ENCODE measurements around the gene IGF2BP1. TPM values are rescaled to one million over a fixed set of nuclear protein-coding genes. Genes with fewer than 3 reads are reported as not detected.

IGF2BP1 gene
- total RNA-seq, 2 experiments from 2014 or later: not detected

GRCh38 chr17:49012769-49013255, 15.6 kb downstream of the IGF2BP1 start:
- peaks cover 81% of the 10 kb centered on the region for H3K27me3 Mint-ChIP-seq
- no peak for ATAC-seq (ENCODE audit: poor library complexity)
- DNase-seq: no peak
- Histone ChIP-seq H3K4me1 (ENCODE audit: insufficient read depth, low read length) (no peaks in the 10 kb centered on the region), H3K27ac (ENCODE audit: low read depth in 1 of 2, low read length in 2 of 2) (no peak overlapping the region), H3K36me3 (ENCODE audit: insufficient read depth, low read length) (no peaks in the 10 kb centered on the region), H3K27me3 (ENCODE audit: control insufficient read depth in 1 of 2, insufficient read depth in 2 of 2, low read length in 2 of 2) (peaks cover 26 to 58% of the 10 kb centered on the region in 2 experiments), H3K4me3 (ENCODE audit: low read length) (no peak overlapping the region), H3K9me3 (ENCODE audit: control insufficient read depth in 1 of 2, insufficient read depth in 1 of 2, low read length in 2 of 2) (peaks cover 0 to 5% of the 10 kb centered on the region in 2 experiments)
- POLR2A ChIA-PET: no interaction called here
- H3K4me3 Mint-ChIP-seq: no peak overlapping the region
- TF ChIP-seq CTCF (IDR thresholded peaks at IDR 0.05): no peak
- CTCF ChIA-PET: no interaction called here
- intact Hi-C loops (cut with DNase I, micrococcal nuclease): no loop called here
- H3K4me1 Mint-ChIP-seq (ENCODE audit: low read depth): no peaks in the 10 kb centered on the region
- H3K36me3 Mint-ChIP-seq (ENCODE audit: low read depth): no peaks in the 10 kb centered on the region
- no peaks in the 10 kb centered on the region for H3K9me3 Mint-ChIP-seq
- no peak overlapping the region for H3K27ac Mint-ChIP-seq

- Histone ChIP-seq H3K27ac (ENCODE audit: low read depth in 1 of 2, low read length in 2 of 2) (no peak overlapping the region), H3K27me3 (ENCODE audit: control insufficient read depth in 1 of 2, insufficient read depth in 2 of 2, low read length in 2 of 2) (peaks cover 27 to 59% of the 10 kb centered on the region in 2 experiments), H3K9me3 (ENCODE audit: control insufficient read depth in 1 of 2, insufficient read depth in 1 of 2, low read length in 2 of 2) (peaks cover 0 to 5% of the 10 kb centered on the region in 2 experiments), H3K4me1 (ENCODE audit: insufficient read depth, low read length) (no peaks in the 10 kb centered on the region), H3K36me3 (ENCODE audit: insufficient read depth, low read length) (no peaks in the 10 kb centered on the region), H3K4me3 (ENCODE audit: low read length) (no peak overlapping the region)
- ChIA-PET CTCF (no interaction called here), POLR2A (no interaction called here)
- ATAC-seq (ENCODE audit: poor library complexity) (no peak), DNase-seq (no peak)
- no peak overlapping the region for H3K27ac Mint-ChIP-seq
- H3K4me1 Mint-ChIP-seq (ENCODE audit: low read depth): no peaks in the 10 kb centered on the region
- no peaks in the 10 kb centered on the region for H3K9me3 Mint-ChIP-seq
- no peaks in the 10 kb centered on the region for H3K36me3 Mint-ChIP-seq (ENCODE audit: low read depth)
- peaks cover 81% of the 10 kb centered on the region for H3K27me3 Mint-ChIP-seq
- no peak overlapping the region for H3K4me3 Mint-ChIP-seq
- intact Hi-C loops (cut with DNase I, micrococcal nuclease): no loop called here
- no peak for TF ChIP-seq CTCF (IDR thresholded peaks at IDR 0.05)
Observed at GRCh38 chr17:49013311-49014213, 16.4 kb downstream of the IGF2BP1 start.

- no peak for TF ChIP-seq CTCF (IDR thresholded peaks at IDR 0.05)
- DNase-seq (no peak), ATAC-seq (ENCODE audit: poor library complexity) (no peak)
- Histone ChIP-seq H3K27ac (ENCODE audit: low read depth in 1 of 2, low read length in 2 of 2) (no peak overlapping the region), H3K36me3 (ENCODE audit: insufficient read depth, low read length) (no peaks in the 10 kb centered on the region), H3K4me1 (ENCODE audit: insufficient read depth, low read length) (no peaks in the 10 kb centered on the region), H3K27me3 (ENCODE audit: control insufficient read depth in 1 of 2, insufficient read depth in 2 of 2, low read length in 2 of 2) (peaks cover 33 to 59% of the 10 kb centered on the region in 2 experiments), H3K9me3 (ENCODE audit: control insufficient read depth in 1 of 2, insufficient read depth in 1 of 2, low read length in 2 of 2) (peaks cover 0 to 5% of the 10 kb centered on the region in 2 experiments), H3K4me3 (ENCODE audit: low read length) (no peak overlapping the region)
- intact Hi-C loops (cut with DNase I, micrococcal nuclease): no loop called here
- H3K36me3 Mint-ChIP-seq (ENCODE audit: low read depth): no peaks in the 10 kb centered on the region
- H3K27me3 Mint-ChIP-seq: peaks cover 76% of the 10 kb centered on the region
- ChIA-PET POLR2A (no interaction called here), CTCF (no interaction called here)
- H3K9me3 Mint-ChIP-seq: no peaks in the 10 kb centered on the region
- H3K4me3 Mint-ChIP-seq: no peak overlapping the region
- no peak overlapping the region for H3K27ac Mint-ChIP-seq
- H3K4me1 Mint-ChIP-seq (ENCODE audit: low read depth): no peaks in the 10 kb centered on the region
Observed at GRCh38 chr17:49015179-49015923, 18.2 kb downstream of the IGF2BP1 start.
